AG08396 (cell line): ENCODE data around the gene KCNV2.
"Not testable (repeated sequence)": the region's sequence is repeated elsewhere in the genome, so short reads cannot be mapped to it uniquely, and the experiment has no call there.

Source experiments
- DNase-seq: peaks from one replicate; pipeline ENCODE4 v3.0.0; 2012; ENCODE audit warnings: low spot score, mixed read lengths

KCNV2 gene

GRCh38 chr9:2717385-2717784 is at the start of gene KCNV2:
TSS of gene KCNV2 (plus strand) at chr9:2717510. CDS start at chr9:2717740, 230 bp downstream.
- no peak for DNase-seq

GRCh38 chr9:2673161-2673560 is 44.1 kb upstream of the KCNV2 start:
- DNase-seq: no peak

GRCh38 chr9:2674141-2674824 is 43.0 kb upstream of the KCNV2 start:
- no peak for DNase-seq

- DNase-seq: no peak
These were observed 41.5 kb upstream of the KCNV2 start for GRCh38 chr9:2675834-2676233.

- DNase-seq: no peak
These were observed 40.8 kb upstream of the KCNV2 start for GRCh38 chr9:2676466-2676865.

- DNase-seq: no peak
These were observed 39.1 kb upstream of the KCNV2 start for GRCh38 chr9:2677915-2678889.

GRCh38 chr9:2679011-2679410 is 38.3 kb upstream of the KCNV2 start:
- no peak for DNase-seq

GRCh38 chr9:2681981-2682380 is 35.3 kb upstream of the KCNV2 start:
- DNase-seq: no peak

- DNase-seq: no peak
These were observed 30.4 kb upstream of the KCNV2 start for GRCh38 chr9:2686911-2687310.

- no peak for DNase-seq
These were observed 28.7 kb upstream of the KCNV2 start for GRCh38 chr9:2688636-2689035.

GRCh38 chr9:2691212-2691611 is 26.1 kb upstream of the KCNV2 start:
- no peak for DNase-seq

- no peak for DNase-seq
These were observed 25.7 kb upstream of the KCNV2 start for GRCh38 chr9:2691626-2692025.

- DNase-seq: no peak
These were observed 24.3 kb upstream of the KCNV2 start for GRCh38 chr9:2693056-2693455.

- no peak for DNase-seq
These were observed 19.8 kb upstream of the KCNV2 start for GRCh38 chr9:2697492-2697891.

- DNase-seq: no peak
These were observed 16.9 kb upstream of the KCNV2 start for GRCh38 chr9:2700398-2700797.

- no peak for DNase-seq
These were observed 16.3 kb upstream of the KCNV2 start for GRCh38 chr9:2700909-2701550.

- no peak for DNase-seq
These were observed 12.8 kb upstream of the KCNV2 start for GRCh38 chr9:2704504-2704903.

GRCh38 chr9:2707256-2707655 is 10.1 kb upstream of the KCNV2 start:
- not testable (repeated sequence) for DNase-seq

GRCh38 chr9:2709645-2710101 is 7.6 kb upstream of the KCNV2 start:
- no peak for DNase-seq

- DNase-seq: no peak
These were observed 5.6 kb upstream of the KCNV2 start for GRCh38 chr9:2711716-2712115.

GRCh38 chr9:2718001-2718697 is 839 bp downstream of the KCNV2 start:
- no peak for DNase-seq

- DNase-seq: no peak
These were observed 1.4 kb downstream of the KCNV2 start for GRCh38 chr9:2718698-2719033.
